ENCODE results near the gene PDGFRA.
A peak's percentile ranks its signal among the peaks of the same experiment; 100 is the strongest.
"Not testable (repeated sequence)": the region's sequence is repeated elsewhere in the genome, so short reads cannot be mapped to it uniquely, and the experiment has no call there.

PDGFRA gene

DNA sequence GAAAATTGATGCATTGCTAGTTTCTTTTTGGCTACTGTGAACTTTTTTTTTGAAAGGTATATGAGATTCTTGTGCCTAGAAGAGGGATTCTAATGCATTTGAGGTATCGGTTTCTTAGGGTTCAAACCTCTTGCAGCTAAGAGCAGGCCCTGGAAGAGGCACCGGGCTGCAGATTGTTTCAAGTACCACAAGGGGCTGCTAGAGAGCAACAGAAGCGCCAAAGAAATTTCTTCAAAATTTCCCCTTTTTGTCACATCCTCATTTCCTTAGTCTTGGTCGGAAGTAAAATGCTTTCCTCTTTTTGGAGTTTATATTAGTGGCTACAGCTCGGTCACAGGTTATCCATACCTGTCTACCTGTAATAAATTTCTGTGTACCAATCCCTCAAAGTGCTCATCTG lies 89.8 kb downstream of the PDGFRA start:
- DNase-seq (ENCODE audit: low read depth in 2 of 2) = peak; percentile 2 to 7

GRCh38 chr4:54320826-54321685 lies 92.0 kb downstream of the PDGFRA start:
- DNase-seq (ENCODE audit: low read depth in 2 of 2) = no peak

GRCh38 chr4:54322818-54323417 lies 93.8 kb downstream of the PDGFRA start:
- peak; percentile 15 to 25 for DNase-seq (ENCODE audit: low read depth in 2 of 2)

- DNase-seq (ENCODE audit: low read depth in 2 of 2) = no peak
These were observed 101.8 kb downstream of the PDGFRA start for GRCh38 chr4:54330896-54331295.

DNA sequence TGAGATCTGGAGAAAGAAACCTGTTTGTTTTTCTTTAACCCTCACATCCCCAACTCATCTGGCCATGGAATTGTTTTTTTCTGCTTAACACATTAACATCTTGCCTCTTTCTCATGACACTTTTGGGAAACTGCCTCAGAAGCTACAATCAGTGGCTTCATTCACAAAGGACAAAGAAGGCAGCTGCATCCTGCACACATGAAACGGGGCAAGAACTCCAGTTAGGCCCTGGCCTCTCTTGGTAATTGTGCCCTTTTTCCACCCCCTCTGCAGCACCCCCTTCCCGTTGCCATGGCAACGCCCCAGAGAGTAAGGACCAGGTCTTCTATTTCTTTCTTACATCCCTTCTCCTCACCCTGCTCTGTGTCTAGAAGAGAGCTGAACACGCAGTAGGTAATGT lies 103.4 kb downstream of the PDGFRA start:
- DNase-seq (ENCODE audit: low read depth in 2 of 2) = no peak

DNA sequence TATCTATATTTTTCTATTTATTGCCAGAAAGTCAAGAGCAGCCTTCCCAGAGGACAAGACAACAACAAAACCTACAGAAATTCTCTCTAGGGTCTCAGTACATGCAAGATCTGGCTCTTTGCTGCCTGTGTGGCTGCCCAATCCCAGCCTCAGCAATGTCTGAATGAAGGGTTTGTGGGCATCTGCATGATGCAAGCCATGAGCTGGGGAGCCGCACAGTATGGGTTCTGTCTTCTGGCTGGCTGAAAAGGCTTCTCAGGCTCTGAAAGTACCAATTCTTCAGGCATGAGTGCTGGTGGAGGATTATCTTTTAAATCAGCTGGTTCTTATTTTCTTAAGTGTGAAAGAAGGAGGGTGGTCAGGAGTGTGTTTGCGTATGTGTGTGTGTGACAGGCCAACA lies 104.6 kb downstream of the PDGFRA start:
- DNase-seq (ENCODE audit: low read depth in 2 of 2) = no peak

DNA sequence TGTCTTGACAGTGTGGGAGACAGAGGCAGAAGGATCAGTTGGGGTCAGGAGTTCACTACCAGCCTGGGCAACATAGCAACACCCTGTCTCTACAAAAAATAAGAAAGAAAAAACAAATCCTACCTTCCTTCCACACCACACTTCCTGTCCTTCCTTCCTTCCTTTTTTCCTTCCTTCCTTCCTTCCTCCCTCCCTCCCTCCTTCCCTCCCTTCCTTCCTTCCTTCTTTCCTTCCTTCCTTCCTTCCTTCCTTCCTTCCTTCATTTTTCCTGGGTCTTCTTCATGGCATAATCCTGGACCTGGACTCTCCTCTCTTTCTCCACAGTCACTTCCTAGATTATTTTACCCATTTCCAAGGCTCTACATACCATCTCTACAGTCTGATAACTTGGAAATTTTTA lies 105.7 kb downstream of the PDGFRA start:
- DNase-seq (ENCODE audit: low read depth in 2 of 2) = not testable (repeated sequence)

DNA sequence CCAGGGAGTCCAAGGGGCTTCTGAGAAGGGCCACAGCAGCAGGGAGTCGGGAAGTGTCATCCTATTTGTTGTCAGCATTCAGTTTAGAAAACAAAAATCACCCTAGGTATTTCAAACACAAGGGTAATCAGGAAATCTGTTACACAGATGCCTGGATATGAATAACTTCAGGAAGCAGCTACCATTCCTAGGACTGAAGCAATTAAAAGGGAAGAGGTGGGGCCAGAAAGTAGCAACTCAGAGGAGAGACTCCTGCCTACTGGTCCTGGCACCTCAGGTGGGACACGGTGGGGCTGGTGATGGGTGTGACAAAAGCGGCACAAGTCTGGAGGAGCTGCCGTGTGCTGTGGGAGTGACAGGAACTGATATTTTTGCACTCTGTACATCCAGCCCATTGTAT lies 107.9 kb downstream of the PDGFRA start:
- no peak for DNase-seq (ENCODE audit: low read depth in 2 of 2)

DNA sequence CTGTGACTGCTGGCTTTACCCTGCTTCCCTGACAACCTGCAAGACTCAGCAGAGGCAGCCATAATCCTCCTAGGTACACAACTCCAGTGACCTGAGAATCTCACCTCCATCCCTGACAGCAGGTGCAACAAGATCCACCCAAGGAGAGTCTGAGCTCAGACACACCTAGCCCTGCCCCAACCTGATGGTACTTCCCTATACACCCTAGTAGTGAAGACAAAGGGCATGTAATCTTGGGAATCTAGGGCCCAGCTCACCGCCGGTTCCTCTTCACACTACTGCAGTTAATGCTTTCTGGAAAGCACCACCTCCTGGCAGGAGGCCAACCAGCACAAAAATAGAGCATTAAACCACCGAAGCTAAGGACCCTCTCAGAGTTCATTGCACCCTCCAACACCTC lies 113.0 kb downstream of the PDGFRA start:
- not testable (repeated sequence) for DNase-seq (ENCODE audit: low read depth in 2 of 2)

All from stimulated activated CD4-positive, alpha-beta T cell treated with anti-CD3 and anti-CD28 coated beads, Interleukin-4, amount 100 ng/mL, for 48 hours (primary cell).